PC-9 (cell line): Measurements from ENCODE around the gene CORIN.

Experiments used
- CTCF ChIP-seq: fragments of 200-600 bp; sonication (generic); conservative IDR thresholded peaks from 2 replicates; pipeline ENCODE4 v1.6.1; 2017; ENCODE audit warnings: mixed run types, antibody characterized with exemption, mild to moderate bottlenecking, moderate library complexity
- EZH2 ChIP-seq: fragments of 200-600 bp; sonication (generic); IDR thresholded peaks from 2 replicates; pipeline ENCODE4 v1.8.0; 2017; ENCODE audit warnings: antibody characterized with exemption, low read depth

- TF ChIP-seq CTCF (no peak), EZH2 (no peak)
These were observed 104.3 kb downstream of the CORIN start for GRCh38 chr4:47733302-47734175.
